Mesenchymal stem cell (in vitro differentiated cells and primary cell): ENCODE measurements around the gene RASAL2.

Experiments
- DNase-seq: peaks from one replicate; pipeline ENCODE4 v3.0.0-alpha.2; 2013
- H2AFZ ChIP-seq: one replicate; pipeline ENCODE4 v1.6.1; 2013; ENCODE audit warnings: low read depth, mild to moderate bottlenecking, control low read depth, inconsistent platforms, low read length, moderate library complexity
- H2AK5ac ChIP-seq: 2 replicates; pipeline ENCODE4 v1.6.1; 2013; ENCODE audit warnings: low read length, moderate library complexity, mild to moderate bottlenecking, inconsistent platforms; ENCODE audit not compliant: severe bottlenecking
- H2BK120ac ChIP-seq: one replicate; pipeline ENCODE4 v1.6.1; 2013; ENCODE audit warnings: low read depth, mild to moderate bottlenecking, inconsistent platforms, low read length, moderate library complexity
- H2BK12ac ChIP-seq, 2 experiments: one replicate each; pipeline ENCODE4 v1.6.1; 2013; ENCODE audit warnings: inconsistent platforms in 2 of 2, low read length in 2 of 2, mild to moderate bottlenecking in 2 of 2, moderate library complexity in 2 of 2, control low read depth in 1 of 2
- H2BK15ac ChIP-seq: one replicate; pipeline ENCODE4 v1.6.1; 2013; ENCODE audit warnings: mild to moderate bottlenecking, low read depth, inconsistent platforms; ENCODE audit not compliant: poor library complexity, severe bottlenecking
- H2BK5ac ChIP-seq: 2 replicates; pipeline ENCODE4 v1.6.1; 2013; ENCODE audit warnings: low read depth, mild to moderate bottlenecking, low read length, control low read depth, inconsistent platforms; ENCODE audit not compliant: poor library complexity, severe bottlenecking
- H3K14ac ChIP-seq, 2 experiments: one replicate each; pipeline ENCODE4 v1.6.1; 2013; ENCODE audit warnings: inconsistent platforms in 2 of 2, low read length in 2 of 2, control low read depth in 1 of 2, mild to moderate bottlenecking in 1 of 2, moderate library complexity in 1 of 2
- H3K18ac ChIP-seq, 2 experiments: one replicate each; pipeline ENCODE4 v1.6.1; 2013; ENCODE audit warnings: inconsistent platforms in 2 of 2, low read length in 2 of 2, control low read depth in 1 of 2, low read depth in 1 of 2, mild to moderate bottlenecking in 1 of 2
- H3K23ac ChIP-seq, 2 experiments: one replicate each; pipeline ENCODE4 v1.6.1; 2013; ENCODE audit warnings: inconsistent platforms in 2 of 2, low read length in 2 of 2, mild to moderate bottlenecking in 2 of 2, moderate library complexity in 2 of 2, control low read depth in 1 of 2
- H3K27ac ChIP-seq: 2 replicates; pipeline ENCODE4 v1.5.1; 2013; ENCODE audit warnings: mild to moderate bottlenecking, moderate library complexity, low read length, control low read depth, inconsistent platforms; ENCODE audit not compliant: poor library complexity, severe bottlenecking
- H3K27me3 ChIP-seq, 2 experiments: 2 replicates each; pipeline versions ENCODE4 v1.6.1 to v1.7.0; 2013; ENCODE audit warnings: low read length in 2 of 2, mild to moderate bottlenecking in 2 of 2, moderate library complexity in 2 of 2, control low read depth in 1 of 2, inconsistent platforms in 1 of 2; ENCODE audit not compliant: control insufficient read depth in 1 of 2, insufficient read depth in 1 of 2
- H3K36me3 ChIP-seq, 2 experiments: 2 replicates each; pipeline versions ENCODE4 v1.6.1 to v1.7.0; 2013; ENCODE audit warnings: low read length in 2 of 2, control low read depth in 1 of 2, inconsistent platforms in 1 of 2, low read depth in 1 of 2, mild to moderate bottlenecking in 1 of 2; ENCODE audit not compliant: insufficient read depth in 2 of 2, control insufficient read depth in 1 of 2
- H3K4ac ChIP-seq, 2 experiments: one replicate each; pipeline ENCODE4 v1.6.1; 2013; ENCODE audit warnings: inconsistent platforms in 2 of 2, low read length in 2 of 2, mild to moderate bottlenecking in 2 of 2, moderate library complexity in 2 of 2, control low read depth in 1 of 2, low read depth in 1 of 2
- H3K4me1 ChIP-seq: 2 replicates; pipeline ENCODE4 v1.6.1; 2013; ENCODE audit warnings: low read depth, low read length, control low read depth; ENCODE audit not compliant: control insufficient read depth, insufficient read depth
- H3K4me2 ChIP-seq: 2 replicates; pipeline ENCODE4 v1.6.1; 2013; ENCODE audit warnings: low read length, mild to moderate bottlenecking, inconsistent platforms; ENCODE audit not compliant: poor library complexity, severe bottlenecking
- H3K4me3 ChIP-seq, 2 experiments: 2 replicates each; pipeline versions ENCODE4 v1.5.1 to v1.7.0; 2013; ENCODE audit warnings: low read length in 2 of 2, mild to moderate bottlenecking in 2 of 2, control low read depth in 1 of 2, low read depth in 1 of 2; ENCODE audit not compliant: insufficient read depth in 1 of 2
- H3K79me1 ChIP-seq: replicated peaks from 2 replicates; pipeline ENCODE4 v1.6.1; 2013; ENCODE audit warnings: mild to moderate bottlenecking, control low read depth, low read length, inconsistent platforms; ENCODE audit not compliant: poor library complexity, severe bottlenecking
- H3K9ac ChIP-seq: 2 replicates; pipeline ENCODE4 v1.7.0; 2013; ENCODE audit warnings: mild to moderate bottlenecking, low read length, moderate library complexity
- H3K9me3 ChIP-seq: 2 replicates; pipeline ENCODE4 v1.7.0; 2013; ENCODE audit warnings: mild to moderate bottlenecking, low read length; ENCODE audit not compliant: control insufficient read depth
- H4K8ac ChIP-seq: one replicate; pipeline ENCODE4 v1.6.1; 2013; ENCODE audit warnings: inconsistent platforms, mild to moderate bottlenecking, low read length, moderate library complexity
- H4K91ac ChIP-seq: one replicate; pipeline ENCODE4 v1.6.1; 2013; ENCODE audit warnings: mild to moderate bottlenecking, low read length, inconsistent platforms
- WGBS: methylation state at CpG from one replicate; pipeline ENCODE4 v1.1.7; 2013; ENCODE audit warnings: mixed read lengths; 5-methylcytosine and 5-hydroxymethylcytosine counted together

RASAL2 gene

DNA sequence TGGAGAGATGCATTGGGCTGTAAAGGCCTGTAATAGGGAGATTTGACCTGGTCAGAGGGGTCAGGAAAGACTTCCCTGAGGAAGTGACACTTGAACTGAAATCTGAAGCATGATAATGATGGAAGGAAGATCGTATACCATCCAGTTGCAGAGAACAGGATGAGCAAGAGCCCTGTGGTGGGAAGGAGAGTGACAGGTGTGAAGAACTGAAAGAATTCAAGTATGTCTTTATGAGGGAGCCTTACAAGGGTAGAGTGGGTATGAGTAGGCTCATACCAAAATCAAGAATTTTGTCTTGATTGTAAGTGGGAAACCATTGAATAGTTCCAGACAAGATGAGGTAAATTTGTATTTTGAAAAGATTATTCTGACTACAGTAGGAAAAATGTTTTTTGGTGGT is 129.4 kb downstream of the RASAL2 start:
- H3K4me3 ChIP-seq = no peak overlapping the region
- no peak overlapping the region for H2AFZ ChIP-seq
- H3K27me3 ChIP-seq = no peaks in the 10 kb centered on the region
- no peak overlapping the region for H2BK120ac ChIP-seq
- H4K8ac ChIP-seq = no peak overlapping the region
- no peak overlapping the region for H3K9ac ChIP-seq
- H2BK15ac ChIP-seq = no peak overlapping the region
- DNase-seq = no peak
- no peak overlapping the region for H2BK12ac ChIP-seq
- H2BK5ac ChIP-seq = no peak overlapping the region
- no peak overlapping the region for H3K14ac ChIP-seq
- H3K4me1 ChIP-seq = no peaks in the 10 kb centered on the region
- H3K4me2 ChIP-seq = no peak overlapping the region
- H3K18ac ChIP-seq = no peak overlapping the region
- no peaks in the 10 kb centered on the region for H3K9me3 ChIP-seq
- peaks cover 11% of the 10 kb centered on the region for H3K79me1 ChIP-seq
- H3K36me3 ChIP-seq = no peaks in the 10 kb centered on the region
- WGBS = 80% methylated on average over 1 of the region's 1 CpG
- no peak overlapping the region for H2AK5ac ChIP-seq
- no peak overlapping the region for H4K91ac ChIP-seq
- no peak overlapping the region for H3K4ac ChIP-seq
- no peak overlapping the region for H3K23ac ChIP-seq
- no peak overlapping the region for H3K27ac ChIP-seq

DNA sequence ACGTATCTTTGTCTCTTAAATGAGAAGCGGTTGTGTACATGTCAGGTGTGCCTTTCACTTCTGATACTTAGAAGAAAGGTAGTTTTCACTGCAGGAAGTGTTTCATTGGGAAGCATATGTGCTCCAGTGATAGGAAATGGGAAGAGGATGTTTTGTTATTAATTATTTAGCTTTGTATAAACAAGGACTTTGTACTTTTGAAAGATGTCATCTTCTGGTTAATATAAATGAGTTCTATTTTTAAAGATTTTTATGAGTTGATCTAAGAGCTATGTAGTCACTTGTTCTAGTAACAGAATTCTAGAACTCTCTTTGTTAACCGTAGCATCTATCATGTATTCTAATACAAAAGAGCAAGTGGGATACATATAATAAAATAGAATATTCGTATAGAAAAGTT is 130.5 kb downstream of the RASAL2 start:
- H3K4me2 ChIP-seq = no peak overlapping the region
- H3K4me3 ChIP-seq = no peak overlapping the region
- no peak overlapping the region for H2AK5ac ChIP-seq
- H2BK12ac ChIP-seq = no peak overlapping the region
- H3K9me3 ChIP-seq = no peaks in the 10 kb centered on the region
- no peak overlapping the region for H3K14ac ChIP-seq
- H3K27ac ChIP-seq = no peak overlapping the region
- DNase-seq = no peak
- no peak overlapping the region for H3K18ac ChIP-seq
- no peak overlapping the region for H3K9ac ChIP-seq
- 100% methylated on average over 2 of the region's 4 CpGs for WGBS
- no peak overlapping the region for H4K8ac ChIP-seq
- no peak overlapping the region for H2BK120ac ChIP-seq
- no peak overlapping the region for H2BK15ac ChIP-seq
- no peaks in the 10 kb centered on the region for H3K27me3 ChIP-seq
- no peaks in the 10 kb centered on the region for H3K36me3 ChIP-seq
- H3K4ac ChIP-seq = no peak overlapping the region
- H3K23ac ChIP-seq = no peak overlapping the region
- no peak overlapping the region for H2BK5ac ChIP-seq
- H3K79me1 ChIP-seq = peaks cover 10% of the 10 kb centered on the region
- H3K4me1 ChIP-seq = no peaks in the 10 kb centered on the region
- H2AFZ ChIP-seq = no peak overlapping the region
- H4K91ac ChIP-seq = no peak overlapping the region

GRCh38 chr1:178230881-178231409 is 137.0 kb downstream of the RASAL2 start:
- WGBS = 97% methylated on average over 5 of the region's 5 CpGs
- no peak overlapping the region for H4K8ac ChIP-seq

DNA sequence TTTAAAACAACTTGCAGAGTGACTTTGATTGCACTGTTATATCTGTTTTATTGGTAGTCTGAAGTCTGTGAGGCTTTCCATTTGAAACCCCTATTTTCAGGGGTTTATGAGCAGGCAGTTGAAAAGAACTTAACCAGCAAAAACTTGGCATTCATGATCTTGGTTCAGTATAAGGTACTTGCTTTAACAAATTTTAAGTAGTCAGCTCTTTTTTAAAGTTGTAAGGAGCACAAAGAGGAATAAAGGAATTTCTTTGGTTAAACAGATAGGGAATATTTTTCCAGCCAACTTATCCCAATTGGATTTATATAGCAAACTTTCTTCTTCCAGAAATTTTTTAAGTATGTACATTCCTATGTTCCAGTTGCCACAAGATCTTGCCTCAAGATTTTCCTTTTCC is 138.2 kb downstream of the RASAL2 start:
- Histone ChIP-seq H2BK15ac (no peak overlapping the region), H2BK120ac (no peak overlapping the region), H3K36me3 (no peaks in the 10 kb centered on the region), H3K4ac (no peak overlapping the region), H3K4me2 (no peak overlapping the region), H3K4me1 (no peaks in the 10 kb centered on the region), H2BK12ac (no peak overlapping the region), H3K18ac (no peak overlapping the region), H3K14ac (no peak overlapping the region), H2BK5ac (no peak overlapping the region), H3K79me1 (peaks cover 11% of the 10 kb centered on the region), H3K27me3 (no peaks in the 10 kb centered on the region), H3K9me3 (no peaks in the 10 kb centered on the region), H2AFZ (no peak overlapping the region), H3K4me3 (no peak overlapping the region), H4K8ac (no peak overlapping the region), H4K91ac (no peak overlapping the region), H3K23ac (no peak overlapping the region), H2AK5ac (no peak overlapping the region), H3K9ac (no peak overlapping the region), H3K27ac (no peak overlapping the region)
- no peak for DNase-seq

More at GRCh38 chr1:178230881-178231409, 137.0 kb downstream of the RASAL2 start:
- no peak for DNase-seq
- Histone ChIP-seq H2BK5ac (no peak overlapping the region), H3K79me1 (peaks cover 16% of the 10 kb centered on the region), H3K4me1 (no peaks in the 10 kb centered on the region), H4K91ac (no peak overlapping the region), H3K9me3 (no peaks in the 10 kb centered on the region), H3K27me3 (no peaks in the 10 kb centered on the region), H2BK15ac (no peak overlapping the region), H2BK120ac (no peak overlapping the region), H3K4me3 (no peak overlapping the region), H2AK5ac (no peak overlapping the region), H3K27ac (no peak overlapping the region), H3K4me2 (no peak overlapping the region), H3K14ac (no peak overlapping the region), H3K18ac (no peak overlapping the region), H3K36me3 (no peaks in the 10 kb centered on the region), H2BK12ac (no peak overlapping the region), H3K23ac (no peak overlapping the region), H2AFZ (no peak overlapping the region), H3K4ac (no peak overlapping the region), H3K9ac (no peak overlapping the region)
